Right cardiac atrium (tissue), 5 donors: ENCODE data around the gene NUDT7. TPM values are rescaled to one million over a fixed set of nuclear protein-coding genes. Genes with fewer than 3 reads are reported as not detected.

ENCODE experiments used
- ATAC-seq, 2 donors: fragments of 200-7000 bp; cut with Tn5 transposase; one replicate each; pipeline versions ENCODE4 v1.8.0 to v1.9.1; 2020; ENCODE audit warnings: moderate library complexity in 2 of 2, mild to moderate bottlenecking in 1 of 2
- DNase-seq, 3 donors: peaks; one replicate each; pipeline ENCODE4 v3.0.0-alpha.2; 2020
- H3K27ac ChIP-seq: one replicate; pipeline ENCODE4 v1.5.1; 2013; ENCODE audit warnings: mild to moderate bottlenecking, low read length, control low read depth, moderate library complexity
- H3K27me3 ChIP-seq: one replicate; pipeline ENCODE4 v1.6.1; 2013; ENCODE audit not compliant: control insufficient read depth, insufficient read depth
- H3K4me1 ChIP-seq: one replicate; pipeline ENCODE4 v1.6.1; 2013; ENCODE audit warnings: low read length; ENCODE audit not compliant: control insufficient read depth, insufficient read depth
- H3K4me3 ChIP-seq: one replicate; pipeline ENCODE4 v1.5.1; 2013; ENCODE audit warnings: low read length, control low read depth
- H3K9me3 ChIP-seq: one replicate; pipeline ENCODE4 v1.6.1; 2013; ENCODE audit warnings: low read length; ENCODE audit not compliant: control insufficient read depth
- WGBS: extraction: QIAGEN DNeasy Blood & Tissue Kit; methylation state at CpG from one replicate; pipeline ENCODE4 v1.1.7; 2013; 5-methylcytosine and 5-hydroxymethylcytosine counted together
- intact Hi-C, 4 donors: fragments of 100-400 bp; cut with DNase I; formaldehyde crosslinking; loops; one replicate each; pipeline versions ENCODE4 v1.11.0 to v1.14.0; 2022 to 2023
- polyA plus RNA-seq: library from polyadenylated mRNA; stranded (reverse); fragments of 200-250 nt; gene quantifications from one replicate; pipeline ENCODE4 v1.2.3, GENCODE V29; 2013
- total RNA-seq, 4 donors: library from RNA; stranded (reverse); fragmentation: NEBNext Ultra II Directional; extraction: Animal tissue kit (Norgen Biotek cat#: 25700); gene quantifications; one replicate each; pipeline ENCODE4 v1.2.1, GENCODE V29; 2021
- donor health status: healthy with polysubstance abuse.
- donor health status: DM: no; HTN: yes; CAD: no.
- donor health status: DM: no; HTN: no; CAD: no.
- donor health status: DM: no; HTN: yes; CAD: no; lungs with severe emphysema.
- donor health status: DM: yes; HTN: yes; CAD: no.

The NUDT7 gene
- total and polyA plus RNA-seq, 5 donors, result 15.2 to 44.3 (median 34.7) TPM

GRCh38 chr16:77790009-77790372, 67.7 kb downstream of the NUDT7 start:
- Histone ChIP-seq H3K9me3 (no peaks in the 10 kb centered on the region), H3K27ac (no peak overlapping the region), H3K4me1 (no peaks in the 10 kb centered on the region), H3K4me3 (no peak overlapping the region), H3K27me3 (no peaks in the 10 kb centered on the region)
- intact Hi-C loops, result no loop called here
- ATAC-seq, result no peak
- DNase-seq, result no peak
- 26% methylated on average over 11 of the region's 11 CpGs for WGBS

DNA sequence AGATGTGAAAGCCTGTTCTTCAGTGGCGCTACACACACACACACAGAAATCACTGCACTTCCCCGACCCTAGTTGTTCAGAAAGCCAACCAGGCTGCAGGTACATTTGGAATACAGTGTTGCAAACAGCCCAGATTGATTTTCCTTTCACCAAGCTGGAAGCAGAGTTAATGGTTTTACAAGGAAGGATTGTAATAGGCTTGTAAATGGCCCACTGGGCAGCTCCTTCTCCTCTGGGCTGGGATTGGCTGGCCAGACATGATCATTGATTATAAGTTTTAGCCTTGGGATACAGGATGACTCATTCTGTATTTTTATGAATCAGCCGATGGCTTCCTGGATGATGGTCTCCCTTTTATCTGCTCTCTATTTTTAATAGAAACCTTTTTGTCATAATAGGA, 68.6 kb downstream of the NUDT7 start:
- Histone ChIP-seq H3K9me3 (no peaks in the 10 kb centered on the region), H3K27ac (no peak overlapping the region), H3K27me3 (no peaks in the 10 kb centered on the region), H3K4me3 (no peak overlapping the region), H3K4me1 (no peaks in the 10 kb centered on the region)
- DNase-seq (no peak), ATAC-seq (no peak)
- WGBS, result 77% methylated on average over 3 of the region's 3 CpGs
- intact Hi-C loops, result no loop called here

Other genes with a start within 250 kb of the NUDT7 start
- gene VAT1L, start 66.0 kb downstream of the NUDT7 start, total RNA-seq, result 10 to 100 TPM; 11.0 to 40.3 (median 16.3) TPM
- gene VAT1L, start 66.0 kb downstream of the NUDT7 start, polyA plus RNA-seq, result 7.7 TPM